HCT116 (cell line): ENCODE data around the gene RASGRF2.

Experiments used
- CBX3 ChIP-seq: IDR thresholded peaks from 2 replicates; pipeline ENCODE4 v1.6.1; 2012; ENCODE audit warnings: low read depth
- EGR1 ChIP-seq: IDR thresholded peaks from 2 replicates; pipeline ENCODE4 v1.6.1; 2012; ENCODE audit warnings: low read depth
- EZH2 ChIP-seq: fragments of 200-600 bp; sonication (generic); IDR thresholded peaks from 2 replicates; pipeline ENCODE4 v1.6.1; 2017; ENCODE audit warnings: antibody characterized with exemption, mixed run types
- EZH2phosphoT487 ChIP-seq: fragments of 200-600 bp; IDR thresholded peaks from 2 replicates; pipeline ENCODE4 v1.6.1; 2018; ENCODE audit warnings: antibody characterized with exemption, borderline replicate concordance
- JUND ChIP-seq: IDR thresholded peaks from 2 replicates; pipeline ENCODE4 v1.6.1; 2012
- POLR2A ChIP-seq: IDR thresholded peaks from 2 replicates; pipeline ENCODE4 v1.7.0; 2011; ENCODE audit warnings: borderline replicate concordance; ENCODE audit not compliant: insufficient read depth, insufficient read length; ENCODE audit errors: extremely low read depth
- SRF ChIP-seq: IDR thresholded peaks from 2 replicates; pipeline ENCODE4 v1.6.1; 2012; ENCODE audit warnings: low read depth
- TCF7L2 ChIP-seq: IDR thresholded peaks from 2 replicates; pipeline ENCODE4 v1.7.0; 2011; ENCODE audit warnings: borderline replicate concordance, inconsistent platforms; ENCODE audit not compliant: insufficient read depth, insufficient read length; ENCODE audit errors: extremely low read depth
- ZNF274 ChIP-seq: fragments of 200-500 bp; sonication (Bioruptor generic); IDR thresholded peaks from 2 replicates; pipeline ENCODE4 v1.6.1; 2014; ENCODE audit warnings: mild to moderate bottlenecking, low read depth, low read length, inconsistent platforms
- TF ChIP-seq, protein P1 (sequence below), 3 experiments: fragments of 200-600 bp in 1 of 3; sonication (generic) in 1 of 3; IDR thresholded peaks in 2 of 3; conservative IDR thresholded peaks in 1 of 3; 2 replicates each; pipeline ENCODE4 v1.5.1; 2012 to 2017; ENCODE audit warnings: low read depth in 2 of 3, low read length in 2 of 3, antibody characterized with exemption in 1 of 3, borderline replicate concordance in 1 of 3, control low read depth in 1 of 3, mild to moderate bottlenecking in 1 of 3, mixed read lengths in 1 of 3, mixed run types in 1 of 3, moderate library complexity in 1 of 3; ENCODE audit not compliant: insufficient read depth in 1 of 3
- TF ChIP-seq, protein P2 (sequence below): IDR thresholded peaks from 2 replicates; pipeline ENCODE4 v1.6.1; 2011; ENCODE audit warnings: mild to moderate bottlenecking, low read length, moderate library complexity; ENCODE audit not compliant: insufficient replicate concordance; ENCODE audit errors: extremely low read depth
- TF ChIP-seq, protein P3 (sequence below): IDR thresholded peaks from 2 replicates; pipeline ENCODE4 v1.6.1; 2012

DNA sequence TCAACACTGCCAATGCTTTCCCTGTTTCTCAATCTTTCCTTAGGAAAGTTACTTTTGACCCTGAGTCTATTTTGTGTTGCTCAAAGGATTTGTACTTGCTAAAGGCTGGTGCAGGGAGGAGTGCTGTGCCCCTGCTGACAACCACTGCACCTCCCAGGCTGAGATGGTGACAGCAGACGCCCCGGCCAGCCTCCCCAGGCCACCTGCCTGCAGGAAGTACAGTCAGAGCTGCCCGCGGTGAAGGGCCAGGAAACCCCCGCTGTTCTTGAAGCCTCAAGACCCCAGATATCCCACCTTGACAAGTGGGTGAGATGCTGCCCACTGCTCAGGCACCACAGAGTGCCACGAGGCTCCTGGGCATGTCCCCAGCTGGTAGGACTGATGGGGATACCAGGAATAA, 228.8 kb downstream of the RASGRF2 start:
- TF ChIP-seq, protein P1, sequence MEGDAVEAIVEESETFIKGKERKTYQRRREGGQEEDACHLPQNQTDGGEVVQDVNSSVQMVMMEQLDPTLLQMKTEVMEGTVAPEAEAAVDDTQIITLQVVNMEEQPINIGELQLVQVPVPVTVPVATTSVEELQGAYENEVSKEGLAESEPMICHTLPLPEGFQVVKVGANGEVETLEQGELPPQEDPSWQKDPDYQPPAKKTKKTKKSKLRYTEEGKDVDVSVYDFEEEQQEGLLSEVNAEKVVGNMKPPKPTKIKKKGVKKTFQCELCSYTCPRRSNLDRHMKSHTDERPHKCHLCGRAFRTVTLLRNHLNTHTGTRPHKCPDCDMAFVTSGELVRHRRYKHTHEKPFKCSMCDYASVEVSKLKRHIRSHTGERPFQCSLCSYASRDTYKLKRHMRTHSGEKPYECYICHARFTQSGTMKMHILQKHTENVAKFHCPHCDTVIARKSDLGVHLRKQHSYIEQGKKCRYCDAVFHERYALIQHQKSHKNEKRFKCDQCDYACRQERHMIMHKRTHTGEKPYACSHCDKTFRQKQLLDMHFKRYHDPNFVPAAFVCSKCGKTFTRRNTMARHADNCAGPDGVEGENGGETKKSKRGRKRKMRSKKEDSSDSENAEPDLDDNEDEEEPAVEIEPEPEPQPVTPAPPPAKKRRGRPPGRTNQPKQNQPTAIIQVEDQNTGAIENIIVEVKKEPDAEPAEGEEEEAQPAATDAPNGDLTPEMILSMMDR (IDR thresholded peaks at IDR 0.05 in 2 of 3, conservative IDR thresholded peaks at IDR 0.05 in 1 of 3; ENCODE audit: borderline replicate concordance in 1 of 3, insufficient read depth in 1 of 3, low read depth in 2 of 3, low read length in 2 of 3), result no peak
- TF ChIP-seq JUND (no peak), POLR2A (no peak), SRF (no peak), EZH2phosphoT487 (no peak), EZH2 (no peak), EGR1 (no peak), CBX3 (no peak), ZNF274 (no peak), TCF7L2 (no peak)
- TF ChIP-seq, protein P2, sequence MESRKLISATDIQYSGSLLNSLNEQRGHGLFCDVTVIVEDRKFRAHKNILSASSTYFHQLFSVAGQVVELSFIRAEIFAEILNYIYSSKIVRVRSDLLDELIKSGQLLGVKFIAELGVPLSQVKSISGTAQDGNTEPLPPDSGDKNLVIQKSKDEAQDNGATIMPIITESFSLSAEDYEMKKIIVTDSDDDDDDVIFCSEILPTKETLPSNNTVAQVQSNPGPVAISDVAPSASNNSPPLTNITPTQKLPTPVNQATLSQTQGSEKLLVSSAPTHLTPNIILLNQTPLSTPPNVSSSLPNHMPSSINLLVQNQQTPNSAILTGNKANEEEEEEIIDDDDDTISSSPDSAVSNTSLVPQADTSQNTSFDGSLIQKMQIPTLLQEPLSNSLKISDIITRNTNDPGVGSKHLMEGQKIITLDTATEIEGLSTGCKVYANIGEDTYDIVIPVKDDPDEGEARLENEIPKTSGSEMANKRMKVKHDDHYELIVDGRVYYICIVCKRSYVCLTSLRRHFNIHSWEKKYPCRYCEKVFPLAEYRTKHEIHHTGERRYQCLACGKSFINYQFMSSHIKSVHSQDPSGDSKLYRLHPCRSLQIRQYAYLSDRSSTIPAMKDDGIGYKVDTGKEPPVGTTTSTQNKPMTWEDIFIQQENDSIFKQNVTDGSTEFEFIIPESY, result no peak
- TF ChIP-seq, protein P3, sequence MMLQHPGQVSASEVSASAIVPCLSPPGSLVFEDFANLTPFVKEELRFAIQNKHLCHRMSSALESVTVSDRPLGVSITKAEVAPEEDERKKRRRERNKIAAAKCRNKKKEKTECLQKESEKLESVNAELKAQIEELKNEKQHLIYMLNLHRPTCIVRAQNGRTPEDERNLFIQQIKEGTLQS, result no peak
